ENCODE measurements around the gene ANXA4. TPM values are rescaled to one million over a fixed set of nuclear protein-coding genes. Genes with fewer than 3 reads are reported as not detected.
A peak's percentile ranks its signal among the peaks of the same experiment; 100 is the strongest.
"Not testable (repeated sequence)": the region's sequence is repeated elsewhere in the genome, so short reads cannot be mapped to it uniquely, and the experiment has no call there.

Gene ANXA4
- total RNA-seq, 1 donor from 2014 or later = 29.1 TPM

DNA sequence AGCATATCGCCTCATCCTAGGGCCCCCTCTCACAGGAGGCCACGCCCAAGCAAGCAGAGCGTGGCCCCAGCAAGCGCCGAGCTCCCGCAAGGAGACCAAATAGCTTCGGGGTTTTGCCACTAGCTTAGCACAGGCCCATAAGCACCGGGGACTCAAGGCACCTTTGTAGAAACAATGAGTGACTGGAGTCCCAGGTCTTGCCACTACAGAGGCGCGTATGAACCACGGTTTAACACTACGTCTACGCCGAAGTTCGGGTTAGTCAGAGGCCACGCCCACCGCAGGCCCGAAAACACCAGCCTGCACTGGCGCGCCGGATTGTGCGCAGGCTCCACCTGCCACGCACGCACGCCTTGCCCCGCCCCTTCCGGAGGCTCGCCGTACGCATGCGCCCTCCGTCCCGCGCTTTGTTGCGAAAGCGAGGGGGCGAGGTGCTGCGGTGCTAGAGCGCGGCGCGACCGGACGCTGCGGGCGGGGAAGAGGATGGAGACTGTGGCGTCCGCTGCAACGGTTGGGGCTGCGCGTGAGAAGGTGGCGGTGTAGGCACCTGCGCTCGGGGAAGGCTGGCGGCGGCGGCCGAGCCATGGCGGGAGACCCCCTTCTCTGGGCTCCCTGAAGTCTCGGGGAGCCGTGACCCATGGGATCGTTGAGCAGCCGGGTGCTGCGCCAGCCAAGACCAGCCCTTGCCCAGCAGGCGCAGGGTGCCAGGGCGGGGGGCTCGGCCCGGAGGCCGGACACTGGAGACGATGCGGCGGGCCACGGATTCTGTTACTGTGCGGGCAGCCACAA, 87.5 kb downstream of the ANXA4 start, which contains the start of gene GMCL1:
TSS of gene GMCL1 (plus strand) at position 405 of the 789 bp plus-strand sequence. CDS start at position 638, 233 bp downstream.
- no peaks in the 10 kb centered on the region for H3K9me3 ChIP-seq
- intact Hi-C loops (cut with DNase I) = loop anchor here (1.0 to 10.0 kb wide), 4 partner anchors 63 to 395 kb away; partner anchors contain the start of genes NFU1 and SNRNP27
- TF ChIP-seq, protein P1, sequence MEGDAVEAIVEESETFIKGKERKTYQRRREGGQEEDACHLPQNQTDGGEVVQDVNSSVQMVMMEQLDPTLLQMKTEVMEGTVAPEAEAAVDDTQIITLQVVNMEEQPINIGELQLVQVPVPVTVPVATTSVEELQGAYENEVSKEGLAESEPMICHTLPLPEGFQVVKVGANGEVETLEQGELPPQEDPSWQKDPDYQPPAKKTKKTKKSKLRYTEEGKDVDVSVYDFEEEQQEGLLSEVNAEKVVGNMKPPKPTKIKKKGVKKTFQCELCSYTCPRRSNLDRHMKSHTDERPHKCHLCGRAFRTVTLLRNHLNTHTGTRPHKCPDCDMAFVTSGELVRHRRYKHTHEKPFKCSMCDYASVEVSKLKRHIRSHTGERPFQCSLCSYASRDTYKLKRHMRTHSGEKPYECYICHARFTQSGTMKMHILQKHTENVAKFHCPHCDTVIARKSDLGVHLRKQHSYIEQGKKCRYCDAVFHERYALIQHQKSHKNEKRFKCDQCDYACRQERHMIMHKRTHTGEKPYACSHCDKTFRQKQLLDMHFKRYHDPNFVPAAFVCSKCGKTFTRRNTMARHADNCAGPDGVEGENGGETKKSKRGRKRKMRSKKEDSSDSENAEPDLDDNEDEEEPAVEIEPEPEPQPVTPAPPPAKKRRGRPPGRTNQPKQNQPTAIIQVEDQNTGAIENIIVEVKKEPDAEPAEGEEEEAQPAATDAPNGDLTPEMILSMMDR (IDR thresholded peaks at IDR 0.05) = peak in 1 of 3 experiments; percentile 10

DNA sequence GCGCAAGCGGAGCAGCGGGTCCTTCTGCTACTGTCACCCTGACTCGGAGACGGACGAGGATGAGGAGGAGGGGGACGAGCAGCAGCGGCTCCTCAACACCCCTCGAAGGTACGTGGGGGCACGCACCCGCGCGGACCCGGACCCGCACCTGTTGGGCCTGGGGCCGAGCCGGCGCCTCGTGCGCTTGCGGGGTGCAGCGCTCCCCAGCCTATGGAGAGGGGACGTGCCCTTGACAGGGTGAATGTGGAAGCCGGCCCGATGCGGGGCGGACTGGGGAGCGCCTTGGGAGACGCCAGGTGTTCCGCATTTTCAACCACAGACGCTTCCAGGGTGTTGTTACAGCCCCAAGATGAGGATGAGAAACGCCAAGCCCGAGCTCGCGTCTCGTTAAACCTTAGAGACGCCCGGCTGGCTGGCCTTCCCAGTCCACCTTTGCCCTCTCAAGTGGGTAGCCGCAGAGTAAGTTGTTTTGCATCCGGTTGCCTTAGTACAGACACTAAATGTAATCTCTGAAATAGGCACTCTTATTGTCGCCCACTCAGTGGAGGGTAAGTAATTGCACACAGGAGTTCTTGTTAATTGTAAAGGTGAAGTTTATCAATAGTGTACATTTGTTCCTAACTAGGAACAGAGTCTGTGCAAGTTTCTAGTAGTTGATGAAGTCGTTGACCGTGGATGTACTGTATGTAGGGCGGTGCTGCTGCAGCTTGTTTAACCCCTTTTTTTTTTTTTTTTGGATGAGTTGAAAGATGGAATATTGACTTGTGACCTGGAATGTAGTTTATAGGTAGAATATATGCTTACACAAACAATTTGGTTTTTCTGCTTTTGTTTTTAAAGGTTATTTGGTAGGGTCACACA, 88.3 kb downstream of the ANXA4 start:
- H3K4me1 ChIP-seq = peaks cover 0 to 23% of the 10 kb centered on the region in 2 donors
- no peaks in the 10 kb centered on the region for H3K9me3 ChIP-seq
- intact Hi-C loops (cut with DNase I) = no loop called here
- H3K27me3 ChIP-seq = no peaks in the 10 kb centered on the region
- H3K27ac ChIP-seq = peak overlapping the region; percentile 91 to 94
- TF ChIP-seq, protein P1 (IDR thresholded peaks at IDR 0.05) = no peak
- H3K36me3 ChIP-seq = peaks cover 0 to 1% of the 10 kb centered on the region in 2 donors
- peak in 1 of 2 donors; percentile 68 for DNase-seq (ENCODE audit: low spot score in 2 of 2)
- H3K4me3 ChIP-seq = peak overlapping the region; percentile 90 to 91

More for the DNA sequence above, 87.5 kb downstream of the ANXA4 start, which contains the start of gene GMCL1:
- Histone ChIP-seq H3K4me3 (peak within 1 kb of the TSS; percentile 90 to 91), H3K27me3 (no peaks in the 10 kb centered on the region), H3K4me1 (peaks cover 0 to 23% of the 10 kb centered on the region in 2 donors), H3K36me3 (peaks cover 0 to 4% of the 10 kb centered on the region in 2 donors), H3K27ac (peak within 1 kb of the TSS; percentile 91 to 94)
- DNase-seq (ENCODE audit: low spot score in 2 of 2) = peak; percentile 86 to 98

DNA sequence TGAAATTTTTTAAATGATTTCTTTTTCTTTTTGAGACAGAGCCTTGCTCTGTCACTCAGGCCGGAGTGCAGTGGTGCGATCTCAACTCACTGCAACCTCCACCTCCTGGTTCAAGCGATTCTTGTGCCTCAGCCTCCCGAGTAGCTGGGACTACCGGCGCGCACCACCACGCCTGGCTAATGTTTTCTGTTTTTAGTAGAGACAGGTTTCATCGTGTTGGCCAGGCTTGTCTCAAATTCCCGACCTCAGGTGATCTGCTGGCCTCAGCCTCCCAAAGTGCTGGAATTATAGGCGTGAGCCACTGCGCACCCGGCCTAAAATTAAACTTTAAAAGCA, 88.9 kb downstream of the ANXA4 start:
- H3K27ac ChIP-seq; DNase-seq (ENCODE audit: low spot score in 2 of 2); H3K36me3 ChIP-seq; H3K27me3 ChIP-seq; intact Hi-C loops (cut with DNase I); H3K9me3 ChIP-seq: not testable (repeated sequence)
- Histone ChIP-seq H3K4me1 (peaks cover 0 to 23% of the 10 kb centered on the region in 2 donors), H3K4me3 (peak overlapping the region; percentile 90 to 91)

DNA sequence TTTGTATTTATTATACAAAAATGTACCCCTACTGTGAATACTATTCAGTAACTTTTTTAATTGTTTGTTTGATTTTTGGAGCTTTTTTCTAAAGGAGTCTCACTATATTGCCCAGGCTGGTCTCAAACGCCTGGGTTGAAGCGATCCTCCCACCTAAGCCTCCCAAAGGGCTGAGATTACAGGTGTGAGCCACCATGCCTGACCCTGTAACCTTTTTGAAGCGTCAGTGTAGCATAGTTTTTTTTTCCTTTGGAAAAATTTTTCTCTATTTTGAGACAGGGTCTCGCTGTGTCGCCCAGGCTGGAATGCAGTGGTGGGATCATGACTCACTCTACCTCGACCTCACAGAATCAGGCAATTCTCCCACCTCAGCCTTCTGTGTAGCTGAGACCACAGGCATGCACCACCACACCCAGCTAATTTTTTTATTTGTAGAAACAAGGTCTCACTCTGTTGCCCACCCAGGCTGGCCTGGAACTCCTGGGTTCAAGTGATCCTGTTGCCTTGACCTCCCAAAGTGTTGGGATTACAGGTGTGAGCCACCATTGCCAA, 89.5 kb downstream of the ANXA4 start:
- no peaks in the 10 kb centered on the region for H3K9me3 ChIP-seq
- H3K4me1 ChIP-seq = peaks cover 0 to 23% of the 10 kb centered on the region in 2 donors
- no peak for DNase-seq (ENCODE audit: low spot score in 2 of 2)
- TF ChIP-seq, protein P1 (IDR thresholded peaks at IDR 0.05) = no peak
- H3K36me3 ChIP-seq = no peaks in the 10 kb centered on the region
- H3K4me3 ChIP-seq = peak overlapping the region in 1 of 2 donors; percentile 91
- H3K27me3 ChIP-seq = no peaks in the 10 kb centered on the region
- intact Hi-C loops (cut with DNase I) = no loop called here
- H3K27ac ChIP-seq = no peak overlapping the region

DNA sequence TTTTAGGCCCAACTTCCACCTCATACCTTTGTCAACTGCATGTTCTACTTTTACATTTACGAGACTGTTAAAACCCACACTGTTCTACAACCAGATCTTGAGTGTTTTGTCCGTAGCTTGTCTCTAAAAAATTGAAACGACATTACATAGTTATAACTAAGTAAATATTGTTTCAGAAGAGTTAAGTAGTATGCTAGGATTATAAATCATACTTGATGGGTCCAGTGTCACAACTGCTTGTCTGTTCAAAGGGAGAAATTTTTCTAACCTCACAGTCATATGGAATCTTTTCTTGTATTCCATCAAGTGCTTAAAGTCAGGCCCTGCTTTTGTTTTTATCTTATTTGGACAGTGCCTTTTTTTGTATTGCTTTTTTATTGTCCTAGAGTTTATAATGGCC, 91.8 kb downstream of the ANXA4 start:
- Histone ChIP-seq H3K27ac (no peak overlapping the region), H3K4me3 (no peak overlapping the region), H3K36me3 (no peaks in the 10 kb centered on the region), H3K27me3 (no peaks in the 10 kb centered on the region), H3K4me1 (peaks cover 0 to 17% of the 10 kb centered on the region in 2 donors), H3K9me3 (no peaks in the 10 kb centered on the region)
- DNase-seq (ENCODE audit: low spot score in 2 of 2) = no peak
- intact Hi-C loops (cut with DNase I) = no loop called here
- TF ChIP-seq, protein P1 (IDR thresholded peaks at IDR 0.05) = no peak
